GM06990 (cell line): ENCODE results near the gene ANTKMT.
"Not testable (repeated sequence)": the region's sequence is repeated elsewhere in the genome, so short reads cannot be mapped to it uniquely, and the experiment has no call there.

Source experiments
- DNase-seq: peaks from one replicate; pipeline ENCODE4 v3.0.0-alpha.2; 2011; ENCODE audit not compliant: insufficient read length; ENCODE audit errors: extremely low read depth
- H3K27me3 ChIP-seq: replicated peaks from 2 replicates; pipeline ENCODE4 v1.6.0; 2011; ENCODE audit warnings: low read length; ENCODE audit not compliant: control insufficient read depth, insufficient read depth
- H3K36me3 ChIP-seq: 2 replicates; pipeline ENCODE4 v1.5.1; 2011; ENCODE audit warnings: low read length; ENCODE audit not compliant: control insufficient read depth, insufficient read depth
- H3K4me3 ChIP-seq: replicated peaks from 2 replicates; pipeline ENCODE4 v1.5.1; 2011; ENCODE audit warnings: low read depth, mild to moderate bottlenecking, control low read depth, low read length
- CTCF ChIP-seq: IDR thresholded peaks from 2 replicates; pipeline ENCODE4 v1.5.1; 2011; ENCODE audit warnings: low read length, control low read depth, mild to moderate bottlenecking, inconsistent platforms; ENCODE audit not compliant: insufficient read depth, poor library complexity, severe bottlenecking

Gene ANTKMT

GRCh38 chr16:684961-685696 is 35.8 kb upstream of the ANTKMT start:
- H3K27me3 ChIP-seq: no peaks in the 10 kb centered on the region
- DNase-seq: no peak
- H3K4me3 ChIP-seq: no peak overlapping the region
- TF ChIP-seq CTCF: no peak
- peaks cover 37% of the 10 kb centered on the region for H3K36me3 ChIP-seq

GRCh38 chr16:685967-686366 is 35.0 kb upstream of the ANTKMT start:
- H3K4me3 ChIP-seq: no peak overlapping the region
- peaks cover 37% of the 10 kb centered on the region for H3K36me3 ChIP-seq
- TF ChIP-seq CTCF: peak; percentile 11
- no peaks in the 10 kb centered on the region for H3K27me3 ChIP-seq
- no peak for DNase-seq

- Histone ChIP-seq H3K4me3 (no peak overlapping the region), H3K27me3 (no peaks in the 10 kb centered on the region), H3K36me3 (peaks cover 34% of the 10 kb centered on the region)
- DNase-seq: no peak
- no peak for TF ChIP-seq CTCF
Measured at GRCh38 chr16:686459-687260, 34.3 kb upstream of the ANTKMT start.

GRCh38 chr16:687499-687898 is 33.4 kb upstream of the ANTKMT start:
- no peak for TF ChIP-seq CTCF
- H3K4me3 ChIP-seq: no peak overlapping the region
- DNase-seq: no peak
- H3K27me3 ChIP-seq: no peaks in the 10 kb centered on the region
- H3K36me3 ChIP-seq: peaks cover 26% of the 10 kb centered on the region

GRCh38 chr16:689175-689897 is 31.6 kb upstream of the ANTKMT start:
- Histone ChIP-seq H3K36me3 (peaks cover 21% of the 10 kb centered on the region), H3K4me3 (peak overlapping the region; percentile 97), H3K27me3 (no peaks in the 10 kb centered on the region)
- TF ChIP-seq CTCF: no peak
- no peak for DNase-seq

- DNase-seq, H3K27me3 ChIP-seq, H3K4me3 ChIP-seq: not testable (repeated sequence)
- H3K36me3 ChIP-seq: peaks cover 12% of the 10 kb centered on the region
Measured at GRCh38 chr16:691242-691641, 29.7 kb upstream of the ANTKMT start.
